B cell (primary cell): ENCODE measurements around the gene RTN4IP1. TPM values are rescaled to one million over a fixed set of nuclear protein-coding genes. Genes with fewer than 3 reads are reported as not detected.

Source experiments
- ATAC-seq: fragments of 200-7000 bp; cut with Tn5 transposase; one replicate; pipeline ENCODE4 v1.10.0; 2021; ENCODE audit warnings: low read depth, mild to moderate bottlenecking, moderate number of reproducible peaks, moderate library complexity
- CTCF ChIA-PET: fragments of 350-600 bp; sonication (Branson Sonifier 250); formaldehyde crosslinking; loops from one replicate; lab custom pipeline; 2021; ENCODE audit warnings: antibody characterized with exemption, inconsistent platforms; lab: Charles Lee
- POLR2A ChIA-PET: fragments of 350-600 bp; sonication (Branson Sonifier 250); formaldehyde crosslinking; loops from one replicate; lab custom pipeline; 2021; ENCODE audit warnings: antibody characterized with exemption; lab: Charles Lee
- DNase-seq: peaks from one replicate; pipeline ENCODE4 v3.0.0; 2013
- H2AFZ ChIP-seq: 2 replicates; pipeline ENCODE4 v1.6.1; 2012; ENCODE audit warnings: mild to moderate bottlenecking, low read depth, low read length; ENCODE audit not compliant: insufficient read depth, poor library complexity, severe bottlenecking
- H3K27ac ChIP-seq, 2 donors: 1 replicate in 1 of 2; 2 replicates in 1 of 2; pipeline ENCODE4 v1.5.1; 2012 to 2013; ENCODE audit warnings: low read length in 2 of 2, mild to moderate bottlenecking in 2 of 2, moderate library complexity in 1 of 2
- H3K27me3 ChIP-seq, 4 experiments: fragments of 200-600 bp in 1 of 4; sonication (generic) in 1 of 4; replicated peaks in 1 of 4; 1 replicate in 2 of 4; 2 replicates in 2 of 4; pipeline versions ENCODE4 v1.6.1 to v1.7.0; 2013 to 2016; ENCODE audit warnings: low read length in 3 of 4, mild to moderate bottlenecking in 2 of 4, mixed read lengths in 1 of 4, moderate library complexity in 1 of 4; ENCODE audit not compliant: insufficient read depth in 4 of 4, control insufficient read depth in 3 of 4; ENCODE audit errors: control extremely low read depth in 1 of 4
- H3K36me3 ChIP-seq, 2 experiments: replicated peaks in 1 of 2; 1 replicate in 1 of 2; 2 replicates in 1 of 2; pipeline versions ENCODE4 v1.6.1 to v1.7.1; 2013; ENCODE audit warnings: low read length in 1 of 2; ENCODE audit not compliant: insufficient read depth in 2 of 2, control insufficient read depth in 1 of 2; ENCODE audit errors: control extremely low read depth in 1 of 2, extremely low read depth in 1 of 2
- H3K4me1 ChIP-seq, 2 donors: fragments of 200-600 bp in 1 of 2; sonication (generic) in 1 of 2; 1 replicate in 1 of 2; 2 replicates in 1 of 2; pipeline versions ENCODE4 v1.5.1 to v1.6.1; 2013 to 2017; ENCODE audit warnings: low read length in 2 of 2; ENCODE audit not compliant: control insufficient read depth in 2 of 2, insufficient read depth in 2 of 2
- H3K4me2 ChIP-seq: replicated peaks from 2 replicates; pipeline ENCODE3; 2012; ENCODE audit warnings: mild to moderate bottlenecking, low read depth, low read length; ENCODE audit not compliant: poor library complexity, severe bottlenecking
- H3K4me3 ChIP-seq, 5 experiments: fragments of 200-600 bp in 1 of 5; sonication (generic) in 1 of 5; 1 replicate in 3 of 5; 2 replicates in 2 of 5; pipeline versions ENCODE4 v1.5.1 to v1.7.0; 2011 to 2016; ENCODE audit warnings: low read length in 4 of 5, mild to moderate bottlenecking in 4 of 5, low read depth in 2 of 5, control low read depth in 1 of 5, moderate library complexity in 1 of 5; ENCODE audit not compliant: insufficient read depth in 1 of 5; ENCODE audit errors: control extremely low read depth in 1 of 5, extremely low read depth in 1 of 5
- H3K79me2 ChIP-seq: fragments of 200-600 bp; sonication (generic); one replicate; pipeline ENCODE4 v1.6.0; 2016; ENCODE audit warnings: low read length; ENCODE audit not compliant: control insufficient read depth, insufficient read depth
- H3K9ac ChIP-seq: fragments of 200-600 bp; sonication (generic); 2 replicates; pipeline ENCODE4 v1.6.1; 2017; ENCODE audit warnings: mild to moderate bottlenecking, low read length, moderate library complexity
- H3K9me3 ChIP-seq, 3 donors: one replicate each; pipeline versions ENCODE4 v1.6.1 to v1.7.1; 2013; ENCODE audit warnings: low read length in 2 of 3; ENCODE audit not compliant: control insufficient read depth in 2 of 3, insufficient read depth in 1 of 3; ENCODE audit errors: control extremely low read depth in 1 of 3
- H4K20me1 ChIP-seq: 2 replicates; pipeline ENCODE4 v1.6.0; 2012; ENCODE audit warnings: mild to moderate bottlenecking, low read length; ENCODE audit not compliant: insufficient read depth, control insufficient read depth, poor library complexity, severe bottlenecking
- H3K27ac Mint-ChIP-seq: one replicate; pipeline ENCODE4 v1.8.0; 2021; ENCODE audit warnings: mixed read lengths
- H3K27me3 Mint-ChIP-seq: one replicate; pipeline ENCODE4 v1.8.0; 2021; ENCODE audit warnings: mixed read lengths
- H3K4me1 Mint-ChIP-seq: one replicate; pipeline ENCODE4 v1.8.0; 2021; ENCODE audit warnings: mixed read lengths
- H3K4me3 Mint-ChIP-seq: one replicate; pipeline ENCODE4 v1.8.0; 2021; ENCODE audit warnings: mixed read lengths
- H3K9me3 Mint-ChIP-seq: one replicate; pipeline ENCODE4 v1.8.0; 2022; ENCODE audit warnings: mixed read lengths; ENCODE audit not compliant: insufficient read depth
- EZH2 ChIP-seq: IDR thresholded peaks from 2 replicates; pipeline ENCODE4 v1.6.1; 2012; ENCODE audit warnings: borderline replicate concordance, low read depth, mild to moderate bottlenecking, moderate library complexity, low read length; ENCODE audit not compliant: insufficient read depth, poor library complexity, severe bottlenecking
- WGBS: methylation state at CpG from one replicate; pipeline ENCODE4 v1.1.5; 2013; ENCODE audit warnings: missing lambda C conversion rate; ENCODE audit not compliant: insufficient coverage; 5-methylcytosine and 5-hydroxymethylcytosine counted together
- intact Hi-C: fragments of 100-400 bp; cut with micrococcal nuclease; formaldehyde crosslinking; loops from one replicate; pipeline ENCODE4 v1.10.0; 2022
- polyA plus RNA-seq: library from polyadenylated mRNA; depleted of rRNA; stranded (reverse); fragments of >200 nt; gene quantifications from 2 replicates; pipeline ENCODE4 v1.2.3, GENCODE V29; 2012
- total RNA-seq, 2 donors: library from RNA; stranded (reverse); fragments of 120-200 nt in 1 of 2; gene quantifications; 1 replicate in 1 of 2; 2 replicates in 1 of 2; pipeline versions ENCODE4 v1.2.3 to v1.2.4, GENCODE V29; 2013 to 2022
- TF ChIP-seq, protein P1 (sequence below): fragments of 200-600 bp; IDR thresholded peaks from one replicate; pipeline ENCODE4 v1.8.0; 2022; ENCODE audit warnings: antibody characterized with exemption, mild to moderate bottlenecking

RTN4IP1 gene
- total and polyA plus RNA-seq, 2 donors (not counting 1 experiment from before 2014, with no cell fraction given), result 9.4 to 12.1 TPM

DNA sequence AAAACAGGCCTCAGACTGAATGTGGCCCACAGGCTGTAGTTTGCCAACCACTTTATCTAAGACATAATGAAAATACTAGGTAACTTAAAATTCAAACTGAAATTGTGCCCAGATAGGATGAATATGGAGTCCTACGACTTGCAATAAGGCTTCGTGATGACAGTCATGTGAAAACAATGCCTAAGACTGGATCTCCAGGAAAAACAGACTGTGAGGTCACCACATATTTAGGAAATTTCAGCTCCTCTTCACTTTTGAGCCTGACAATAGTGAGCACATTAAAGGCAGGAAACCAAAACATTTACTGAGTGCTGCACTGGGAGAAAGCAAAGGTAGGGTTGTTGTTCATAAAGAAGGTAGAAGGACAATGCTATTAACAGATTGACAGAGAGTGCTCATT, 50.0 kb downstream of the RTN4IP1 start:
- H3K4me1 ChIP-seq, result no peaks in the 10 kb centered on the region
- Mint-ChIP-seq H3K27me3 (no peaks in the 10 kb centered on the region), H3K4me1 (no peaks in the 10 kb centered on the region), H3K27ac (no peak overlapping the region), H3K4me3 (no peak overlapping the region), H3K9me3 (no peaks in the 10 kb centered on the region)
- CTCF ChIA-PET, result interaction anchor here (1.1 to 1.5 kb wide), 3 partner anchors 13 to 418 kb away, joined by 3 to 7 read pairs (median 3); no protein-coding TSS in a partner anchor
- ATAC-seq (no peak), DNase-seq (no peak)
- H3K79me2 ChIP-seq, result no peaks in the 10 kb centered on the region
- no peak overlapping the region for H3K27ac ChIP-seq
- no peak overlapping the region for H3K4me3 ChIP-seq
- intact Hi-C loops, result no loop called here
- no peak overlapping the region for H2AFZ ChIP-seq
- no peaks in the 10 kb centered on the region for H3K9me3 ChIP-seq
- WGBS, result 83% methylated on average over 2 of the region's 2 CpGs
- no peak for TF ChIP-seq EZH2
- TF ChIP-seq, protein P1, sequence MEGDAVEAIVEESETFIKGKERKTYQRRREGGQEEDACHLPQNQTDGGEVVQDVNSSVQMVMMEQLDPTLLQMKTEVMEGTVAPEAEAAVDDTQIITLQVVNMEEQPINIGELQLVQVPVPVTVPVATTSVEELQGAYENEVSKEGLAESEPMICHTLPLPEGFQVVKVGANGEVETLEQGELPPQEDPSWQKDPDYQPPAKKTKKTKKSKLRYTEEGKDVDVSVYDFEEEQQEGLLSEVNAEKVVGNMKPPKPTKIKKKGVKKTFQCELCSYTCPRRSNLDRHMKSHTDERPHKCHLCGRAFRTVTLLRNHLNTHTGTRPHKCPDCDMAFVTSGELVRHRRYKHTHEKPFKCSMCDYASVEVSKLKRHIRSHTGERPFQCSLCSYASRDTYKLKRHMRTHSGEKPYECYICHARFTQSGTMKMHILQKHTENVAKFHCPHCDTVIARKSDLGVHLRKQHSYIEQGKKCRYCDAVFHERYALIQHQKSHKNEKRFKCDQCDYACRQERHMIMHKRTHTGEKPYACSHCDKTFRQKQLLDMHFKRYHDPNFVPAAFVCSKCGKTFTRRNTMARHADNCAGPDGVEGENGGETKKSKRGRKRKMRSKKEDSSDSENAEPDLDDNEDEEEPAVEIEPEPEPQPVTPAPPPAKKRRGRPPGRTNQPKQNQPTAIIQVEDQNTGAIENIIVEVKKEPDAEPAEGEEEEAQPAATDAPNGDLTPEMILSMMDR, result no peak
- H3K9ac ChIP-seq, result no peak overlapping the region
- H4K20me1 ChIP-seq, result no peaks in the 10 kb centered on the region
- POLR2A ChIA-PET, result interaction anchor here (0.7 kb wide), 1 partner anchor 444 kb away, joined by 13 read pairs; no protein-coding TSS in a partner anchor
- peaks cover 0 to 53% of the 10 kb centered on the region in 2 experiments for H3K36me3 ChIP-seq
- no peak overlapping the region for H3K4me2 ChIP-seq
- no peaks in the 10 kb centered on the region for H3K27me3 ChIP-seq

DNA sequence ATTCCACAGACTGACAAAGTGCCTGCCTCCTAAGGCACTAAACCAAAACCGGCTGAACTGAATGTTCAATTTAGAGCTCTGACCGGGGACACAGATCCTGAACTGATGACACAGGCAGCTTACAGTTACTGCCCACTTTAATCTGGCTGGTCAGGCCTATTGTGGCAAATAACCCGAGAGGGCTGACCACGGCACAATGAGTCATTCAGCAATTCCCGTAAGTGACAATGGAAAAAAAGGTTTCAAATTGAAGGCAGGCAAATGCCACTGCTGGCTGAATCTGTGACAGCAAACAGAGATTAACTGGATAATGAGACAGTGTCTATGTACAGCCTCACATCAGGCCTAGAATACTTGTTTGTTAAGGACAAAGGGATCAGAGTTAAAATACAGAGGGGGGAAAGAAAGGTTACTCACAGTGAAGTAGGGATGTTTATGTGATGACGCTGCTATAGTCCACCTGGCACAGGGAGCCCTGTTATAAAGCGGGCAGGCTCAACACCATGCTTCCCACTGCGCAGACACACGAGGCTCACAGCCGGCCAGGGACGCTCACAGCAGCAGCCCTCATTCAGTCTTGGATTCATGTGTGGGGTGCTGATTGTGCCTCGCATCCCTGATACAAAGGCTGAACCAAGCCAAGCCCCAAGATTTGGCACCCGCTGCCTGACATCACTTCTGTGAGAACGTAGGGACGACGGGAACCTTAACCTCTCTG, 54.4 kb downstream of the RTN4IP1 start:
- Mint-ChIP-seq H3K27ac (peak overlapping the region; percentile 53), H3K27me3 (no peaks in the 10 kb centered on the region), H3K4me1 (peaks cover 4% of the 10 kb centered on the region), H3K4me3 (no peak overlapping the region), H3K9me3 (no peaks in the 10 kb centered on the region)
- H3K4me1 ChIP-seq, result no peaks in the 10 kb centered on the region
- H3K79me2 ChIP-seq, result no peaks in the 10 kb centered on the region
- H3K9me3 ChIP-seq, result no peaks in the 10 kb centered on the region
- no peak overlapping the region for H2AFZ ChIP-seq
- H3K9ac ChIP-seq, result no peak overlapping the region
- DNase-seq (no peak), ATAC-seq (no peak)
- CTCF ChIA-PET, result interaction anchor here (1.7 to 2.1 kb wide), 2 partner anchors 8 to 405 kb away, joined by 6 to 8 read pairs; no protein-coding TSS in a partner anchor
- POLR2A ChIA-PET, result no interaction called here
- H3K27ac ChIP-seq, result no peak overlapping the region
- no peaks in the 10 kb centered on the region for H3K27me3 ChIP-seq
- TF ChIP-seq, protein P1, result no peak
- no peak for TF ChIP-seq EZH2
- H4K20me1 ChIP-seq, result no peaks in the 10 kb centered on the region
- intact Hi-C loops, result no loop called here
- H3K4me2 ChIP-seq, result no peak overlapping the region
- H3K4me3 ChIP-seq, result no peak overlapping the region
- 95% methylated on average over 16 of the region's 16 CpGs for WGBS
- peaks cover 3 to 56% of the 10 kb centered on the region in 2 experiments for H3K36me3 ChIP-seq
